Keratinocyte (primary cell): ENCODE data around the gene RRBP1.

Experiments
- EZH2 ChIP-seq: IDR thresholded peaks from one replicate; pipeline ENCODE4 v1.6.1; 2012; ENCODE audit warnings: inconsistent platforms, mild to moderate bottlenecking, low read length, moderate library complexity
- TF ChIP-seq, protein P1 (sequence below), 3 experiments: IDR thresholded peaks in 1 of 3; conservative IDR thresholded peaks in 1 of 3; optimal IDR thresholded peaks in 1 of 3; 2 replicates in 2 of 3; 3 replicates in 1 of 3; pipeline versions ENCODE3 to v1.5.1; 2011; ENCODE audit warnings: low read length in 3 of 3, mild to moderate bottlenecking in 3 of 3, moderate library complexity in 2 of 3, control low read depth in 1 of 3, inconsistent platforms in 1 of 3; ENCODE audit not compliant: insufficient read depth in 2 of 3; ENCODE audit errors: extremely low read depth in 1 of 3

DNA sequence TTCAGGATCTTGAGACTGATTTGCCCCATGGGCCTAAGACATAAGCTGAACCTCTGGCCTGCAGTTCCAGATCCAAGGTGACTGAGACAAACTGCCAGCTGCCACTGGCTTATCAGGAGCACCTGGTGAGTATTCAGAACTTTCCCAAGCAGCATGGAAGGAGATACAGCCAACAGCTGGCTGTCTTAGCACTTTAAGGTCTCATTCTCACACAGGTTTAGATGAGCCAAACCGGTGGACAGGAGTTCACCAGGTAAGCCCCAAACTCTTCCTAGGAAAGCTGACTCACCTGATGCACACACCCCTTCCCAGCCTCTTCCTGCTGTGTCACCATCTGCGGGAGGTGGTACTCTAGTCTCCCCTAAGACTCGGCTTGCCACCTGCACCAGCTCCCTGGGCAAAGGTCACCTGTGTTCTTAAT lies 17.9 kb upstream of the RRBP1 start, which contains the start of gene BANF2:
- TF ChIP-seq, protein P1, sequence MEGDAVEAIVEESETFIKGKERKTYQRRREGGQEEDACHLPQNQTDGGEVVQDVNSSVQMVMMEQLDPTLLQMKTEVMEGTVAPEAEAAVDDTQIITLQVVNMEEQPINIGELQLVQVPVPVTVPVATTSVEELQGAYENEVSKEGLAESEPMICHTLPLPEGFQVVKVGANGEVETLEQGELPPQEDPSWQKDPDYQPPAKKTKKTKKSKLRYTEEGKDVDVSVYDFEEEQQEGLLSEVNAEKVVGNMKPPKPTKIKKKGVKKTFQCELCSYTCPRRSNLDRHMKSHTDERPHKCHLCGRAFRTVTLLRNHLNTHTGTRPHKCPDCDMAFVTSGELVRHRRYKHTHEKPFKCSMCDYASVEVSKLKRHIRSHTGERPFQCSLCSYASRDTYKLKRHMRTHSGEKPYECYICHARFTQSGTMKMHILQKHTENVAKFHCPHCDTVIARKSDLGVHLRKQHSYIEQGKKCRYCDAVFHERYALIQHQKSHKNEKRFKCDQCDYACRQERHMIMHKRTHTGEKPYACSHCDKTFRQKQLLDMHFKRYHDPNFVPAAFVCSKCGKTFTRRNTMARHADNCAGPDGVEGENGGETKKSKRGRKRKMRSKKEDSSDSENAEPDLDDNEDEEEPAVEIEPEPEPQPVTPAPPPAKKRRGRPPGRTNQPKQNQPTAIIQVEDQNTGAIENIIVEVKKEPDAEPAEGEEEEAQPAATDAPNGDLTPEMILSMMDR (optimal IDR thresholded peaks at IDR 0.05 in 1 of 3, IDR thresholded peaks at IDR 0.05 in 1 of 3, conservative IDR thresholded peaks at IDR 0.05 in 1 of 3; ENCODE audit: extremely low read depth in 1 of 3, insufficient read depth in 2 of 3, low read length in 3 of 3): no peak
- no peak for TF ChIP-seq EZH2
